Thymus (tissue), 11 donors: ENCODE results near the gene FRMPD4. TPM values are rescaled to one million over a fixed set of nuclear protein-coding genes. Genes with fewer than 3 reads are reported as not detected.

Experiments
- DNase-seq, 9 donors: peaks; one replicate each; pipeline ENCODE4 v3.0.0-alpha.2; 2013; ENCODE audit warnings: low spot score in 9 of 9, low read depth in 6 of 9, missing footprints in 1 of 9
- H3K27ac ChIP-seq, 2 donors: one replicate each; pipeline ENCODE4 v1.5.1; 2013; ENCODE audit warnings: control low read depth in 1 of 2, low read depth in 1 of 2, low read length in 1 of 2, mild to moderate bottlenecking in 1 of 2, moderate library complexity in 1 of 2
- H3K27me3 ChIP-seq, 2 donors: one replicate each; pipeline ENCODE4 v1.5.1; 2013; ENCODE audit warnings: low read length in 1 of 2; ENCODE audit not compliant: control insufficient read depth in 2 of 2, insufficient read depth in 1 of 2
- H3K36me3 ChIP-seq, 2 donors: one replicate each; pipeline ENCODE4 v1.5.1; 2013; ENCODE audit warnings: low read length in 1 of 2, mild to moderate bottlenecking in 1 of 2, moderate library complexity in 1 of 2; ENCODE audit not compliant: control insufficient read depth in 2 of 2, insufficient read depth in 2 of 2
- H3K4me1 ChIP-seq, 2 donors: one replicate each; pipeline ENCODE4 v1.5.1; 2013; ENCODE audit warnings: low read length in 2 of 2; ENCODE audit not compliant: control insufficient read depth in 2 of 2, insufficient read depth in 2 of 2
- H3K4me3 ChIP-seq, 2 donors: one replicate each; pipeline ENCODE4 v1.5.1; 2013; ENCODE audit warnings: low read length in 2 of 2, control low read depth in 1 of 2, mild to moderate bottlenecking in 1 of 2
- H3K9me3 ChIP-seq, 2 donors: one replicate each; pipeline ENCODE4 v1.5.1; 2013; ENCODE audit warnings: low read length in 1 of 2, mild to moderate bottlenecking in 1 of 2; ENCODE audit not compliant: control insufficient read depth in 2 of 2, insufficient read depth in 1 of 2
- WGBS: extraction: QIAGEN DNeasy Blood & Tissue Kit; methylation state at CpG from one replicate; pipeline ENCODE4 v1.1.7; 2013; 5-methylcytosine and 5-hydroxymethylcytosine counted together
- polyA plus RNA-seq: library from polyadenylated mRNA; stranded (reverse); fragments of 200-250 nt; gene quantifications from one replicate; pipeline ENCODE4 v1.2.3, GENCODE V29; 2013
- total RNA-seq: library from RNA; stranded (reverse); fragments of 120-200 nt; gene quantifications from one replicate; pipeline ENCODE4 v1.2.4, GENCODE V29; 2013
- donor health status: healthy.

Gene FRMPD4
- total and polyA plus RNA-seq, 2 donors = 0.05 TPM

GRCh38 chrX:12411831-12412230 is 273.6 kb downstream of the FRMPD4 start:
- Histone ChIP-seq H3K36me3 (no peaks in the 10 kb centered on the region), H3K27me3 (no peaks in the 10 kb centered on the region), H3K4me3 (no peak overlapping the region), H3K27ac (no peak overlapping the region), H3K9me3 (no peaks in the 10 kb centered on the region), H3K4me1 (no peaks in the 10 kb centered on the region)
- 86% methylated on average over 1 of the region's 1 CpG for WGBS
- DNase-seq = no peak

GRCh38 chrX:12412561-12412960 is 274.3 kb downstream of the FRMPD4 start:
- no peak for DNase-seq
- Histone ChIP-seq H3K27ac (no peak overlapping the region), H3K36me3 (no peaks in the 10 kb centered on the region), H3K9me3 (no peaks in the 10 kb centered on the region), H3K27me3 (no peaks in the 10 kb centered on the region), H3K4me1 (no peaks in the 10 kb centered on the region), H3K4me3 (no peak overlapping the region)
- WGBS = 100% methylated on average over 1 of the region's 1 CpG

- no peaks in the 10 kb centered on the region for H3K9me3 ChIP-seq
- H3K27me3 ChIP-seq = no peaks in the 10 kb centered on the region
- H3K4me1 ChIP-seq = no peaks in the 10 kb centered on the region
- 87% methylated on average over 4 of the region's 4 CpGs for WGBS
- no peaks in the 10 kb centered on the region for H3K36me3 ChIP-seq
- H3K27ac ChIP-seq = no peak overlapping the region
- H3K4me3 ChIP-seq = no peak overlapping the region
- no peak for DNase-seq
These were observed 281.3 kb downstream of the FRMPD4 start for GRCh38 chrX:12419591-12419990.

- Histone ChIP-seq H3K4me1 (no peaks in the 10 kb centered on the region), H3K27ac (no peak overlapping the region), H3K27me3 (no peaks in the 10 kb centered on the region), H3K36me3 (no peaks in the 10 kb centered on the region), H3K4me3 (no peak overlapping the region), H3K9me3 (no peaks in the 10 kb centered on the region)
- 68% methylated on average over 5 of the region's 5 CpGs for WGBS
- no peak for DNase-seq
These were observed 283.6 kb downstream of the FRMPD4 start for GRCh38 chrX:12421918-12422317.

DNA sequence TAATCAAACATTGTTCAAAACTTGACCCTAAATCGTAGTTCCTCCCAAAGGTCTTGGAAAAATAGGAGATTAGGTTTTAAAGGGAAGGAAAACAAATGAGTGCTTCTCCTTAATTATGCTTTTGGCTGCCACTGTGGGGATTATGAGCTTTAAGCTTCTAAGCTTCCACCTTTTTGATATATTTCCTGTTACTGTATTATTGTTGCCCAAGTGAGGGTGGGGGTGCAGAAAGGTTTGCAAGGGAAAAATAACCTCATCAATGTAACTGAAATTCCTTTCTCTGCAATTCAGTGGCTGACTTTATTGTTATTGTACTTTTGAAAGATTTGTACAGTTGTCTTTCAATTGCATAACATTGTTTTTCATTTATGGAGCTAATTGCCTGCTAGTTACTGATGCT is 285.1 kb downstream of the FRMPD4 start:
- DNase-seq = no peak
- Histone ChIP-seq H3K4me1 (no peaks in the 10 kb centered on the region), H3K36me3 (no peaks in the 10 kb centered on the region), H3K4me3 (no peak overlapping the region), H3K27me3 (no peaks in the 10 kb centered on the region), H3K27ac (no peak overlapping the region), H3K9me3 (no peaks in the 10 kb centered on the region)
- 78% methylated on average over 1 of the region's 1 CpG for WGBS

- no peaks in the 10 kb centered on the region for H3K36me3 ChIP-seq
- H3K4me3 ChIP-seq = no peak overlapping the region
- H3K27ac ChIP-seq = no peak overlapping the region
- no peak for DNase-seq
- no peaks in the 10 kb centered on the region for H3K27me3 ChIP-seq
- H3K9me3 ChIP-seq = no peaks in the 10 kb centered on the region
- 87% methylated on average over 4 of the region's 4 CpGs for WGBS
- no peaks in the 10 kb centered on the region for H3K4me1 ChIP-seq
These were observed 287.2 kb downstream of the FRMPD4 start for GRCh38 chrX:12425496-12425895.

- 97% methylated on average over 2 of the region's 2 CpGs for WGBS
- Histone ChIP-seq H3K4me1 (no peaks in the 10 kb centered on the region), H3K27ac (no peak overlapping the region), H3K4me3 (no peak overlapping the region), H3K36me3 (no peaks in the 10 kb centered on the region), H3K27me3 (no peaks in the 10 kb centered on the region), H3K9me3 (no peaks in the 10 kb centered on the region)
- DNase-seq = no peak
These were observed 288.1 kb downstream of the FRMPD4 start for GRCh38 chrX:12426420-12426819.

GRCh38 chrX:12434493-12434892 is 296.2 kb downstream of the FRMPD4 start:
- Histone ChIP-seq H3K4me1 (no peaks in the 10 kb centered on the region), H3K4me3 (no peak overlapping the region), H3K9me3 (no peaks in the 10 kb centered on the region), H3K27me3 (no peaks in the 10 kb centered on the region), H3K27ac (no peak overlapping the region), H3K36me3 (no peaks in the 10 kb centered on the region)
- DNase-seq = no peak
- WGBS = 71% methylated on average over 1 of the region's 1 CpG

GRCh38 chrX:12439416-12439815 is 301.1 kb downstream of the FRMPD4 start:
- no peaks in the 10 kb centered on the region for H3K27me3 ChIP-seq
- no peaks in the 10 kb centered on the region for H3K4me1 ChIP-seq
- H3K4me3 ChIP-seq = no peak overlapping the region
- no peaks in the 10 kb centered on the region for H3K9me3 ChIP-seq
- H3K27ac ChIP-seq = no peak overlapping the region
- no peak for DNase-seq
- no peaks in the 10 kb centered on the region for H3K36me3 ChIP-seq
- 80% methylated on average over 7 of the region's 7 CpGs for WGBS

DNA sequence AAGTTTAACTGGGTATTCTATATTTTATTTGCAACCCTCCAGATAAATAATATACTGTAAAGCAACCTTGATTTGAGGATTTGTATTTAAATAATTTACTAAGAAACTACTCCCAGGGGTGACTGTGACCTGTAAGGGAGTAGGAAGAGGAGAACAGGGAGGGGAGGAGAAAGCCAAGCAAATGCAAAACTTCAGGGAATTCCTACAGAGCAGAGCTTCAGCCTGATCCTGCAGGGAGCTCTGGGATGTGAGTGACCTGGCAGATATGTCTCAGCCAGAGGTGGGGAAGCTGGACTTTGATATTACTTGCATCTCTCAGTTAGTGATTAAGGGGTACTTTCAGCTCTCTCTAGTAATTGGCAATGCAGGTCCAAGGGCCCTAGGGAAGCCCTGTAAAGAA is 302.0 kb downstream of the FRMPD4 start:
- Histone ChIP-seq H3K27ac (no peak overlapping the region), H3K27me3 (no peaks in the 10 kb centered on the region), H3K36me3 (no peaks in the 10 kb centered on the region), H3K9me3 (no peaks in the 10 kb centered on the region), H3K4me1 (no peaks in the 10 kb centered on the region), H3K4me3 (no peak overlapping the region)
- DNase-seq = no peak
